ENCODE measurements around the gene SLC22A7.

SLC22A7 gene, protein sequence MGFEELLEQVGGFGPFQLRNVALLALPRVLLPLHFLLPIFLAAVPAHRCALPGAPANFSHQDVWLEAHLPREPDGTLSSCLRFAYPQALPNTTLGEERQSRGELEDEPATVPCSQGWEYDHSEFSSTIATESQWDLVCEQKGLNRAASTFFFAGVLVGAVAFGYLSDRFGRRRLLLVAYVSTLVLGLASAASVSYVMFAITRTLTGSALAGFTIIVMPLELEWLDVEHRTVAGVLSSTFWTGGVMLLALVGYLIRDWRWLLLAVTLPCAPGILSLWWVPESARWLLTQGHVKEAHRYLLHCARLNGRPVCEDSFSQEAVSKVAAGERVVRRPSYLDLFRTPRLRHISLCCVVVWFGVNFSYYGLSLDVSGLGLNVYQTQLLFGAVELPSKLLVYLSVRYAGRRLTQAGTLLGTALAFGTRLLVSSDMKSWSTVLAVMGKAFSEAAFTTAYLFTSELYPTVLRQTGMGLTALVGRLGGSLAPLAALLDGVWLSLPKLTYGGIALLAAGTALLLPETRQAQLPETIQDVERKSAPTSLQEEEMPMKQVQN

DNA sequence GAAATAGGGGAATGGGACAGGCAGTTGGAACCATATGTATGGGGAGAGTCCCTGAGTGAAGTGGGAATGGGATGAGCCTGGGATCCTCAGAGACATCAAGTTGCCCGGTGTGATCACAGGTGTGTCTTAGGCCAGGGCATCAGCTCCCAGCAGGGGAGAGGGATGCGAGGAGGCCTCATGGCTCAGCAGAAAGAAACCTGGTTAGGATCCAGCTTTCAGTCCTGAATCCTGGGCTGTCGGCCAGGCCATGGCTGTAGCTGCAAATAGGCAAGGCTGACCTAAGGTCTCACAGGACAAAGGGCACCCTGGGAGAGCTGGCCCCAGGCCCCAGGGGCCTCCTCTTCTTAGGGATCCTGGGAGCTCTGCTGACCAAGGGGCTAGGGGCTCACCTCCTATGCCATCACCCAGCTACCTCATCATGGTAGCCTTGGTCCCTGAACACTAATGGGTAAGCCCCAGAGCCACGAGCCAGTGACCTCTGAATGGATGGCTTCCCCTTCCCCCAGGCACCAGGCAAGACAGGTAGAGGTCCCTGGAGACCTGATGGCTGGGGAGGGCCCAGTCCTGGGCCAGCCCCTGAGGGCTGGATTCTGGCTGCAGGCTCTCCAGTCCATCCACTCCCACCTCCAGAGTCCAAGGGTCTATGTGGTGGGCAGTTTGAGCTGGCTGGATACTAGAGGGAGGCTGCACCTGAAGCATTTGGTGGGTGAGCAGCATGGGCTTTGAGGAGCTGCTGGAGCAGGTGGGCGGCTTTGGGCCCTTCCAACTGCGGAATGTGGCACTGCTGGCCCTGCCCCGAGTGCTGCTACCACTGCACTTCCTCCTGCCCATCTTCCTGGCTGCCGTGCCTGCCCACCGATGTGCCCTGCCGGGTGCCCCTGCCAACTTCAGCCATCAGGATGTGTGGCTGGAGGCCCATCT, at the start of gene SLC22A7:
TSS of gene SLC22A7 (plus strand) at position 617 of the 921 bp plus-strand sequence. CDS start at position 716, 99 bp downstream.
- no peak for DNase-seq (ENCODE audit: low spot score)

DNA sequence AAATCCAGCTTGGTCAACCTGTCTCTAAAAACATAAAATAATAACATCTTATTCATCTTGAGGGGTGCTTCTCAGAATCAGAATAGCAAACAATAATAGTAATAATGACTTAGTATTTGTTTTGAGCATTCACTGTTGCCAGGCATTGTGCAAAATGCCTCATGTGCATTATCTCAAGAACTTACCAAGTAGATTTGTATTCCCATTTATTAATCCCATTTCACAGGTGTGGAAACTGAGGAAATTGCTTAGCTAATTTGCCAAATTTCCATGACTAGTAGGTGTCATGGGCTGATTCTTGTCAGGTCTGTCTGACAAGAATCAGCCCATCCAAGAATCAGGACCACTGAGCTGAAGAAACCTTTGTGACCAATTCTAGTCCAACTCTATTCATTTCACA, 49.3 kb upstream of the SLC22A7 start:
- no peak for DNase-seq (ENCODE audit: low spot score)

DNA sequence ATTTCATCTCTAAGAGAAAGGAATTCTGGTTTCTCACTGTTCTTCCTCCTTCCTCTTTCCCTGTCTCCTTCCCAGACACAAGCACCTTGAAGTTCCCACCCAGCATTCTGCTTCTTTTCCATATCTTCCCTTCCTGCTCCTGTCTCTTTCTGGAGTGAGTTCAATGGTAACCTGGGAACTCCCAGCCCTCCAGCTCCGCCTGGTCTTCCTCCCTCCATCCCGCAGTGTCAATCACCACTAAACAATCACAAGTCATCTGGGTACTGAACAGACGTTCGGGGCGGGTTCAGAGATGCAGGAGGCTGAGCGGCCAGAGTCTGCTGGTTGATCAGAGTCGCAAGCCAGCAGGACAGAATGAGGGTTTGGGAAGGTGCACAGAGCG, 47.1 kb upstream of the SLC22A7 start:
- no peak for DNase-seq (ENCODE audit: low spot score)

DNA sequence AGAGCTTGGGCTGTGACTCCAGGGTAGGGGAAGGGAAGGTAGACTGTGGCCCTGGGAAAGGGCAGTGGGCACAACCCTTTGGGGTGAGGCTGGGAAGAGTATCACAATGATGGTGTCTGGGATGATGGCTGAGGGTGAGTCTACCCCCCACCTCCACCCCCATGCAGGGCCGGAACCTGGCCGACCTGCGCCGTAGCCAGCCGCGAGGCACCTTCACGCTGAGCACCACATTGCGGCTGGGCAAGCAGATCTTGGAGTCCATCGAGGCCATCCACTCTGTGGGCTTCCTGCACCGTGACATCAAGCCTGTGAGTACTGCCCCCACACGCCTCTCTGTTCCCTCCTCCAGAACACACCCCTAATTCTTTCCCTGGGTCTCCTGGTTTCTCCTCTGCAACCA, 44.7 kb upstream of the SLC22A7 start:
- no peak for DNase-seq (ENCODE audit: low spot score)

DNA sequence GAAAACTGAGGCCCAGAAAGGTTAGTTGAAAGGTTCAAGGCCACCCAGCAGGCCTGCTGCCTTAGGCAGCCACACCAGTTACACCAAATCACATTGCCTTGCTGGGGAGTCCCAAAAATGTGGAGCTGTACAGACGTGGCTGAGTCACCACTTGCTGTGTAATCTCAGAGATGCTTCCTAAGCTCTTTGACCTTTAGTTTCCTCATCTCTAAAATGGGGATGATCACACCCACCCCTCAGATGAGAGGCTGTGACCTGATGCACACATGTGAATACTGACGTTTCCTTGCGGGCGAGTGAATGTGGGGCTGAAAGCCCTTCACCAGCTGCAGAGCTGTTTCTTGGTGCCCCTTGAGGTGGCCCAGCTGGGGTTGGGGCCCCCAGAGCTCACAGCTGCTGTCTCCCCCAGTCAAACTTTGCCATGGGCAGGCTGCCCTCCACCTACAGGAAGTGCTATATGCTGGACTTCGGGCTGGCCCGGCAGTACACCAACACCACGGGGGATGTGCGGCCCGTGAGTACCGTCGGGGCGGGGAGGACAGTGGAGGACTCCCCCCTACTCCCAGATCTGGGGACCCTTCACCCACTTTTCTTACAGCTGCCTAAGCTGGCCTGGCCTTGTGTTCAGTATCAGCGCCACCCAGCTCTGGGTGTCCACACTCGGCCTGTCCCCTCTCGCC, 43.8 kb upstream of the SLC22A7 start:
- DNase-seq (ENCODE audit: low spot score), result no peak

DNA sequence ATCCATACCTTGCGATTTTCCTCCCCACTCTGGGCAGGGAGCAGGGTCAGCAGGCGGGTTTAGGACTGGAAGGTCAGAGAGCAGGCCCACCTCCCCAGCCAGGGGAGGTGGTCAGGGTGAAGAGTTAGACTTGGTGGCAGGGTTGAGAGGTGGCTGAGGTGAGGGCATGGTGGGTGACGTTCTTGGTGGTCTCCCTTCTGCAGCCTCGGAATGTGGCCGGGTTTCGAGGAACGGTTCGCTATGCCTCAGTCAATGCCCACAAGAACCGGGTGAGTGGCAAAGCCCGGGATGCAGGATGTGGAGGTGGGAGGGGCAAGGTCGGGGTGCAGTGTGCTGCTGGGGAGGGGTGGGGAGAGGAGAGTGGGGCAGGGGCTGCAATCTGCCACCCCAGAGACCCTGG, 43.2 kb upstream of the SLC22A7 start:
- no peak for DNase-seq (ENCODE audit: low spot score)

DNA sequence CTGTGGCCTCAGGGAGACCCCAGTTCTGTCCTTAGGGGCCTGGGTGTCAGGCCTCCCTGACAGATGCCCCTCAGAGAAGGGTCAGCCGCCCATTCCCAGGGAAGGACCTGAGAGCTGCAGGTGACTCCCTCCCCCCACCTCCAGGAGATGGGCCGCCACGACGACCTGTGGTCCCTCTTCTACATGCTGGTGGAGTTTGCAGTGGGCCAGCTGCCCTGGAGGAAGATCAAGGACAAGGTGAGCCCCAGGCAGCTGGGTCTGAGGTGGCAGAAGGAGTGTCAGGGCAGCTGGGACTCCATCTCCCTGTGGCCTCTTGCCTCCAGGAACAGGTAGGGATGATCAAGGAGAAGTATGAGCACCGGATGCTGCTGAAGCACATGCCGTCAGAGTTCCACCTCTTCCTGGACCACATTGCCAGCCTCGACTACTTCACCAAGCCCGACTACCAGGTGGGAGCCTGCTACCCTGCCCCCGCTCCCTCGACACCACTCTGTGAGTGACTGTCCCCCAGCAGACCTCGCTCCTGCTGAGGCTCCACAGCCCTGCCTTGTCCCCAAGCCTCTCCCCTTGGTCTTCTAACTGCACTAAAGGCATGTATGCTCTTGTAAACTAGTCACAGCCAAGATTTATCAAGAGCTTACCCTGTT, 42.5 kb upstream of the SLC22A7 start:
- no peak for DNase-seq (ENCODE audit: low spot score)

DNA sequence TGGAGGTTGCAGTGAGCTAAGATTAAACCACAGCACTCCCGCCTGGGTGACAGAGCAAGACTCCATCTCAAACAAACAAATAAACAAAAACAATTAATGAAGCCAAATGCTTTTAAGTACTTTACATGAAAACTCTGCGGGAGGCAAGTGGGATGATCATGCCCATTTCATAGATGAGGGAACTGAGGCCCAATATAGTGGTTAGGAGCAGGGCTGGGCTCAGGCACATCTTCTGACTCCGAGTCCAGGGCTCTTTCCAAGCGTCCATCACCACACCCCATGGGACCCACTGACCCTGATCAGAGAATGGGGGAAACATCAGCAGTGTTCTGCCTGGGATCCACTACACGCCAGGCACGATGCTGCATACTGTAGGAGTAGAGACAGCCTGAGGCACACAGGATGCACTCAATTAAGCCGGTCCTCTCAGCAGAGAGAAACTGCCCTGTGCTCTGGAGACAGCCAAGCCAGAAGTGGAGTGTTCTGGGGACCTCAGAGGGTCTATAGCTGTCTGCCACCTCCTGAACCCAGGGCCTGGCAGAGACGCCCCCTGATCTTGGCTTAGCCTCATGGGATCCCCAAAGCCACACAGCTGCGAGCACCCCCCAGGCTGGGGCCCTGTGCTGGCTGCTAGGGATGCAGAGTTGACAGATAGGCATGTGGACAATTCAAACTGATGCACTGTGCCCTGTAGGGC, 41.2 kb upstream of the SLC22A7 start:
- no peak for DNase-seq (ENCODE audit: low spot score)

DNA sequence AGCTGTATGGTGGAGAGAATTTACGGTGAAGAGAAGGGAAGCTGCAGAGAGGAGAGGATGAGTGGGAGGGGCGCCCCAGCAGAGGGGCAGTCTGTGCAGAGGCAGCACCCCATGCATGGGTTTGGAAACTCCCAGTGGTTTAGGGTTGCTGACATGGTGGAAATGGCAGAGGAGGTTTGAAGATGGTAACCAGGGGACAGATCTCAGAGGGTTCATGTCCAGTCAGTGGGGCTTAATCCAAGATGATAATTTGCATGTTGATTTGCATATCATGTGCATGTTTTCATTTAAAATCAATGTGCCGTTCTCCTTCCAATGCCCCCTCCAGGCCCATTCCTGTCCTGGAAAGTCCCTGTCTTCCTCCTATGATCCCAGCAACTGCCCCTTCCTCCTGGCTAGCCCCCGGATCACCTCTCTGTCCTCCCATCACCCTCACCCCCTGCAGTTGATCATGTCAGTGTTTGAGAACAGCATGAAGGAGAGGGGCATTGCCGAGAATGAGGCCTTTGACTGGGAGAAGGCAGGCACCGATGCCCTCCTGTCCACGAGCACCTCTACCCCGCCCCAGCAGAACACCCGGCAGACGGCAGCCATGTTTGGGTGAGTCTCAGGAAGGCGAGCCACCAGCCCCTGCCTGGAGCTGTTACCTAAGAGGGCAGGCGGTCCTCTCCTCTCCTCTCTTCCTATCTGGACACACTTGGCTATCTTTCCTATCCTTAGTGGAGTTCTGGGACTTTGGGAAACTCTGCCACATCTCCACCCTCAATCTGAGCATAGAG, 40.5 kb upstream of the SLC22A7 start:
- DNase-seq (ENCODE audit: low spot score), result no peak

DNA sequence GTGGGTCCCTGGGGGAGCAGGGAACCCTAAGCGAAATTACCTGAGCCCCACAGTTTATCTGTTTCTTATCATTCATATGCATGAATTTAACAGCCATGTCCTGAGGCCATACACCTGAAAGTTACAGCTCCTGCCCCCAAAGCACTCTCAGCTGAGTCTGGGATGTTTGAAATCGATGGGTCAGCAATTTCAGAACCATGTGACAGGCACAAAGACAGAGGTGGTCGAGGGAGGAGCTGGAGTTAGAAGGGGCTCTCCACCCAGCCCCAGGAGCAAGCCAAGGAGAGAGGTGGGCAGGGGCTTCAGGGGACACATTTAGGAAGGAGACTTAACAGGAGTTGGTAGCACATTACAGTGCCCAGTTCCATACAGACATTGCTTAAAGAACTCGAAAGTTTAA, 39.9 kb upstream of the SLC22A7 start:
- no peak for DNase-seq (ENCODE audit: low spot score)

DNA sequence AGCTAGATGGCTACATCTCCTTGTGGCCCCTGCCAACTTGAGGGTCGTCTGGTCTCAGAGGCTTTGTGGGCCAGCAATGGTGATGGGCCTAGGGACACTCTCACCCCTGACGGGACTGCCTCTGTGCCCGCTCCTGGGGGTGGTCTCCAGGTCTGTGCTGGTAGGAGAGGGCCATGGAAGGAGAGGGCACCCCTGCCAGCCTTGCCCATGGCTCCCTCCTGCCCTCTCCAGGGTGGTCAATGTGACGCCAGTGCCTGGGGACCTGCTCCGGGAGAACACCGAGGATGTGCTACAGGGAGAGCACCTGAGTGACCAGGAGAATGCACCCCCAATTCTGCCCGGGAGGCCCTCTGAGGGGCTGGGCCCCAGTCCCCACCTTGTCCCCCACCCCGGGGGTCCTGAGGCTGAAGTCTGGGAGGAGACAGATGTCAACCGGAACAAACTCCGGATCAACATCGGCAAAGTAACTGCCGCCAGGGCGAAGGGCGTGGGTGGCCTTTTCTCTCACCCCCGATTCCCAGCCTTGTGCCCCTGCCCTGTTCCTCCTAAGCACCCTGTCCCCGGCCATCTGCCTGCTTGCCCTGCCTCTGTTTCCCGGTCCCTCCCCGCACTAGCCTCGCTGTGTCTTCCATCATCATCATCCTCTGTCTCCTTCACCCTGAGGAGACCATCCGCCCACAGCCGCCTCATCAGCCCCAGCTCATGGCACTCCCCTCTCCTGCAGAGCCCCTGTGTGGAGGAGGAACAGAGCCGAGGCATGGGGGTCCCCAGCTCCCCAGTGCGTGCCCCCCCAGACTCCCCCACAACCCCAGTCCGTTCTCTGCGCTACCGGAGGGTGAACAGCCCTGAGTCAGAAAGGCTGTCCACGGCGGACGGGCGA, 39.0 kb upstream of the SLC22A7 start:
- DNase-seq (ENCODE audit: low spot score), result no peak

DNA sequence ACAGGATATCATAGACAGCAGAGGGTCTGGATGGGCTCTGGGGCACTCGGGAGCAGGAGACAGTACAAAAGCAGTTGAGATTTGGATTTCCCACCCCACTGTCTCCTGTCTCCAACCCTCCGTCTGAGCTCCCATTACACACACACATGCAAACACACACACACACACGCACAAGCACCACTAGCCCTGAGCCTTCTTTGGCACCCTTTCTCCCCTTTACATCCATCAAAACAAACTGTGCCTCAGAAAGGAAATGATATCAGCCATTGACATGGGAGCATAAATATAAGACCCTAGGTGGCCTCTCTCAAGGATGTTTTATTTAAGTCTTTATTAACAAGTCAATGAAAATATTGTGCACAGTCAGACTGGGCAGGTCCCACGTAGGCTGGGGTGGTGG, 37.3 kb upstream of the SLC22A7 start:
- DNase-seq (ENCODE audit: low spot score), result no peak

DNA sequence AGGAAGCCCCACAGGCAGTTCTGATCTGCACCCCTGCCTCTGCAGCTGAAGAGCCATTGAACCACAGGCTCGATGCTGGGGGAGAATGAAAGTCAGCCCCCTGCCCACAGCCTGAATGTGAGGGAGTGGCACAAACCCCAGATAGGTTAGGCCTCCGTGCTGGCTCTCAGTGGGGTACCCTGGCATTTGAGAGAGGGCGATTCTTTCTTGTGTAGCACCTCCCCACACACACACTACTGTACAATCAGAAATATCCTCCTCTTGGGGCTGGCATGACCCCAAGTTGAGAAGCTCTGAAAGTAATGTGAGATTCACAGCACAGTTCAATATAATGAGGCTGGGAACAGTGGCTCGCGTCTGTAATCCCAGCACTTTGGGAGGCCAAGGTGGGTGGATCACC, 36.9 kb upstream of the SLC22A7 start:
- no peak for DNase-seq (ENCODE audit: low spot score)

DNA sequence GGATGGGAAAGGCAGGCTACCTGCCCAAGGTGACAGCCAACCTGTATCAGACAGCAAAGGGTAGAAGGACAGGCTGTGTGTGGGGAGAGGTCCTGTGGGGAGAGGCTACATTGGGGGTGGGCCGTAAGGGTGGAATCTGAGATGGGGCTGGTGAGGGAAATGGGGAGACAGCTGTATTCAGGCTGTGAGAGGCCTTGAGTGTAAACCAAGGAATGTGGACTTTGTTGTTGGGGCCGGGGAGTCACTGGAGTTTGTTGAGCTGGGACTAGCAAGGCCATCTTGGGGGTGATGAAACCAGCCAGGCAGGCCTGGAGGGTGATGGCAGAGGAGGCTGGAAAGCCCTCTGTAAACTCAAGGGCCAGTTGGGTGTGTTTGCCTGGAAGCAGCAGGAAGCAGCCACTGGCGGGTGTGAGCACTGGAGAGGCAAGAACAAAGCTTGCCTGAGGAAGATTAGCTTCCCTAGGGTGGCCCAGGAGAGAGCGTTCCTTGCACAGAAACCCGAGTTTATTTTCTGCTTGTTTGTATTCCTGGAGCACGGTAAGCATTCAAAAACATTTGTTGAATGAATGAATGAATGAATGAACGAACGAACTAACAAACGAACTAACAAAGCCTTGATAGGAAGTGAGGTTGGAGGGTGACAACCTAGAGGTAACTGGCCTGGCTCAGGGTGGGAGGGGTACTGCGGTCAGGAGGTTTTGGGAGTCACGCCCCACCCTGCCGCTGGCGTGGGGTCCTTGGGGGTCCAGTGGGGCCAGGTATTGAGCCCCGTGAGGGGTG, 35.9 kb upstream of the SLC22A7 start:
- no peak for DNase-seq (ENCODE audit: low spot score)

DNA sequence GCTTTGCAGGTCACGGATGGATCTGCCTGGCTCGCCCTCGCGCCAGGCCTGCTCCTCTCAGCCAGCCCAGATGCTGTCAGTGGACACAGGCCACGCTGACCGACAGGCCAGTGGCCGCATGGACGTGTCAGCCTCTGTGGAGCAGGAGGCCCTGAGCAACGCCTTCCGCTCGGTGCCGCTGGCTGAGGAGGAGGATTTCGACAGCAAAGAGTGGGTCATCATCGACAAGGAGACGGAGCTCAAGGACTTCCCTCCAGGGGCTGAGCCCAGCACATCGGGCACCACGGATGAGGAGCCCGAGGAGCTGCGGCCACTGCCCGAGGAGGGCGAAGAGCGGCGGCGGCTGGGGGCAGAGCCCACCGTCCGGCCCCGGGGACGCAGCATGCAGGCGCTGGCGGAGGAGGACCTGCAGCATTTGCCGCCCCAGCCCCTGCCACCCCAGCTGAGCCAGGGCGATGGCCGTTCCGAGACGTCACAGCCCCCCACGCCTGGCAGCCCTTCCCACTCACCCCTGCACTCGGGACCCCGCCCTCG, 35.2 kb upstream of the SLC22A7 start:
- DNase-seq (ENCODE audit: low spot score), result no peak

DNA sequence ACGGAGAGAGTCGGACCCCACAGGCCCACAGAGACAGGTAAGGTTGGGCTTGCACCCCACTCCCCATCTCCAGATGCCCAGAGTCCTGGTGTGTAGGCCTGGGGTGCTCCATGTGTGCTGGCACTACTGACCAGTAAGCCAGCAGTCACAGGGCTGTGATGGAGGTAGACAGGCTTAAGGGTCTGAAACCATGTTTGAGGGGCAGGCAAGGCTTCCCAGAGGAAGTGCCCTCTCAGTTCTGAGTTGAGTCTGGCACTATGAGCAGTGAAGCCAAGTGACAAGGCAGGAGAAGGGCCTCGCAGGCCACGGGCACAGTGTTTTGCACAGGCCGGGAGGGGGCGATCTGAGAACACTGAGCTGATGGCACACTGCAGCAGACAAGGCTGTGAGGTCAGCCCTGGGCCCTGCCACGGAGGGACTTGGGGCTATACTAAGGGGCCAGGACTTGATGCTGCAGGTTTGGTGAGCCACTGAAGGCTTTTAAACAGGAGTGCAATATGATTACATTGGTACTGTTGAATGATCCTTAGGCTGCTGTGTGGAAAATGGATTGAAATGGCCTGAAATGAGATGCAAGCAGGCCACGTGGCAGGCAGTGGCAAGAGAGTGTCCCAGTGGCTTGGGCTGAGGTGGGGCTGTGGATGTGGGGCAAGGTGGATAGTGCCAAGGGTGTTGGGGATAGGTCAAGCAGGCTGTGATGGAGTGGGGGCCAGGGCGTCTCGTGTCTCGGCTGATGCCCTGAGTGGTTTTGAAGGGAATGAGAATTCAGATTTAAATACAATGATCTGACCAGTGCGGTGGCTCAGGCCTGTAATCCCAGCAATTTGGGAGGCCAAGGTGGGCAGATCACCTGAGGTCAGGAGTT, 34.5 kb upstream of the SLC22A7 start:
- peak; percentile 93 for DNase-seq (ENCODE audit: low spot score)

DNA sequence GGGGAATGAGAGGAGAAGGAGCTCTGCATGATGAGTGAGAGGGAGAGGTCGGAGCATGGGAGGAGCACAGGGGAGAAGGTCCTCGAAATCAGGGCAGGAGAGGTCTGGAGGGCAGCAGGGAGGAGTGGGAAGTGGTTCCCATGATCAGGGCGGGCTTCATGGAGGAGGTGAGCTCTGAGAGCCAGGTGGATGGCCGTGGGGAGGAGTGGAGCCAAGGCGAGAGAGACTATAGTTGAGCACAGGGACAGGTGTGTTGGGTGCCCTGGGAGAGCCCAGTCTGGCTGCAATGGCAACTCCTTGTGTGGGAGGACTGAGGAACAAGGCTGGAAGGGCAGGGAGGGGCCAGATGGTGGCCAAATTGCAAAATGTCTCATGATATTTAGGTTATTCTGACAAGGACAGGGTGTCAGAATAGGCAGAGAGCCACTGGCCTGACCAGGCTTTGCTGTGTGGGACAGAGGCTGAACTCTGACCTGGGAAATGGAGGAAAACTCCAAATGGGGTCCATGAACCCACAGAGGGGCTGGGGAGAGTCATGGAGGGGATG, 33.4 kb upstream of the SLC22A7 start:
- no peak for DNase-seq (ENCODE audit: low spot score)

Measured in GM03348 (cell line).